MCF 10A (cell line): Measurements from ENCODE around the gene SULT4A1. TPM values are rescaled to one million over a fixed set of nuclear protein-coding genes. Genes with fewer than 3 reads are reported as not detected.

Source experiments
- BruUV-seq: library from RNA; stranded (reverse); fragments of 400-500 nt; replicated peaks from 2 replicates; lab custom pipeline; 2021; lab: Mats Ljungman, UMichigan
- CTCF ChIA-PET: fragments of 300-600 bp; sonication (Branson Sonifier 250); formaldehyde crosslinking; extraction: SDS; loops from one replicate; lab custom pipeline; 2021; ENCODE audit warnings: antibody characterized with exemption, inconsistent platforms; lab: Yijun Ruan, JAX
- POLR2A ChIA-PET: fragments of 300-600, 350-650 bp; sonication (Branson Sonifier 250); formaldehyde crosslinking; extraction: SDS; loops from one replicate; lab custom pipeline; 2020; ENCODE audit warnings: antibody characterized with exemption, inconsistent platforms; lab: Yijun Ruan, JAX
- DNase-seq: peaks from one replicate; pipeline ENCODE4 v3.0.0-alpha.2; 2018; ENCODE audit not compliant: unreplicated experiment
- H3K27ac Mint-ChIP-seq: one replicate; pipeline ENCODE4 v1.8.0; 2022; ENCODE audit warnings: mild to moderate bottlenecking, low read depth, mixed read lengths; ENCODE audit not compliant: unreplicated experiment
- H3K27me3 Mint-ChIP-seq: one replicate; pipeline ENCODE4 v1.8.0; 2022; ENCODE audit warnings: mixed read lengths; ENCODE audit not compliant: insufficient read depth, unreplicated experiment
- H3K36me3 Mint-ChIP-seq: one replicate; pipeline ENCODE4 v1.8.0; 2022; ENCODE audit warnings: mild to moderate bottlenecking, moderate library complexity, mixed read lengths; ENCODE audit not compliant: insufficient read depth, unreplicated experiment
- H3K4me1 Mint-ChIP-seq: one replicate; pipeline ENCODE4 v1.8.0; 2022; ENCODE audit warnings: mixed read lengths; ENCODE audit not compliant: insufficient read depth, unreplicated experiment
- H3K4me3 Mint-ChIP-seq: one replicate; pipeline ENCODE4 v1.8.0; 2022; ENCODE audit warnings: mild to moderate bottlenecking, moderate library complexity, mixed read lengths; ENCODE audit not compliant: unreplicated experiment
- H3K9me3 Mint-ChIP-seq: one replicate; pipeline ENCODE4 v1.8.0; 2022; ENCODE audit warnings: mixed read lengths; ENCODE audit not compliant: unreplicated experiment
- CTCF ChIP-seq: fragments of 200-600 bp; IDR thresholded peaks from one replicate; pipeline ENCODE4 v1.8.0; 2022; ENCODE audit warnings: antibody characterized with exemption, mild to moderate bottlenecking; ENCODE audit not compliant: unreplicated experiment
- intact Hi-C: fragments of 100-400 bp; cut with micrococcal nuclease; formaldehyde crosslinking; loops from 2 replicates; pipeline ENCODE4 v1.14.1; 2022
- total RNA-seq: library from RNA; stranded (reverse); gene quantifications from 2 replicates; pipeline ENCODE4 v1.2.3, GENCODE V29; 2022

SULT4A1 gene
- total RNA-seq, 1 experiment from 2014 or later: not detected

GRCh38 chr22:43838571-43839307 lies 23.6 kb downstream of the SULT4A1 start:
- Mint-ChIP-seq H3K27me3 (peaks cover 13% of the 10 kb centered on the region), H3K27ac (peak overlapping the region; percentile 23), H3K4me3 (no peak overlapping the region), H3K4me1 (no peaks in the 10 kb centered on the region), H3K9me3 (no peaks in the 10 kb centered on the region), H3K36me3 (no peaks in the 10 kb centered on the region)
- ChIA-PET POLR2A (no interaction called here), CTCF (no interaction called here)
- BruUV-seq: no TSS peak
- TF ChIP-seq CTCF: no peak
- intact Hi-C loops: no loop called here
- DNase-seq: no peak

- Mint-ChIP-seq H3K36me3 (no peaks in the 10 kb centered on the region), H3K27ac (no peak overlapping the region), H3K27me3 (peaks cover 13% of the 10 kb centered on the region), H3K4me3 (no peak overlapping the region), H3K9me3 (no peaks in the 10 kb centered on the region), H3K4me1 (no peaks in the 10 kb centered on the region)
- DNase-seq: no peak
- POLR2A ChIA-PET: no interaction called here
- no TSS peak for BruUV-seq
- TF ChIP-seq CTCF: no peak
- intact Hi-C loops: no loop called here
- CTCF ChIA-PET: interaction anchor here (0.8 kb wide), 1 partner anchor 38 kb away, joined by 5 read pairs; no protein-coding TSS in a partner anchor
Observed at GRCh38 chr22:43838161-43838560, 24.2 kb downstream of the SULT4A1 start.

GRCh38 chr22:43837666-43838065 lies 24.6 kb downstream of the SULT4A1 start:
- H3K27me3 Mint-ChIP-seq: peaks cover 13% of the 10 kb centered on the region
- H3K4me1 Mint-ChIP-seq: no peaks in the 10 kb centered on the region
- no peak for DNase-seq
- H3K36me3 Mint-ChIP-seq: no peaks in the 10 kb centered on the region
- TF ChIP-seq CTCF: no peak
- H3K9me3 Mint-ChIP-seq: no peaks in the 10 kb centered on the region
- BruUV-seq: no TSS peak
- intact Hi-C loops: no loop called here
- no peak overlapping the region for H3K4me3 Mint-ChIP-seq
- ChIA-PET CTCF (interaction anchor here (0.8 kb wide), 1 partner anchor 38 kb away, joined by 5 read pairs; no protein-coding TSS in a partner anchor), POLR2A (no interaction called here)
- H3K27ac Mint-ChIP-seq: no peak overlapping the region

- Mint-ChIP-seq H3K4me3 (no peak overlapping the region), H3K27me3 (peaks cover 13% of the 10 kb centered on the region), H3K4me1 (no peaks in the 10 kb centered on the region), H3K9me3 (no peaks in the 10 kb centered on the region), H3K36me3 (no peaks in the 10 kb centered on the region), H3K27ac (no peak overlapping the region)
- BruUV-seq: no TSS peak
- no peak for TF ChIP-seq CTCF
- ChIA-PET CTCF (interaction anchor here (0.6 kb wide), 1 partner anchor 51 kb away, joined by 3 read pairs; no protein-coding TSS in a partner anchor), POLR2A (no interaction called here)
- intact Hi-C loops: no loop called here
- DNase-seq: no peak
Observed at GRCh38 chr22:43835736-43836135, 26.6 kb downstream of the SULT4A1 start.
